ACHN (cell line): ENCODE results near the gene TMEM26.

Experiments
- DNase-seq: peaks from one replicate; pipeline ENCODE4 v3.0.0-alpha.2; 2015
- in situ Hi-C: cut with HindIII; loops from 2 replicates; pipeline ENCODE4 v1.10.0; 2017; ENCODE audit warnings: low sequenced_read_pairs, low pct_ligation_motif_present, low pct_unique_long_range_greater_than_20kb

TMEM26 gene

GRCh38 chr10:61464461-61465170 lies 11.4 kb upstream of the TMEM26 start:
- in situ Hi-C loops, result no loop called here
- no peak for DNase-seq

GRCh38 chr10:61463035-61463909 lies 10.1 kb upstream of the TMEM26 start:
- DNase-seq, result no peak
- in situ Hi-C loops, result no loop called here

- no peak for DNase-seq
- in situ Hi-C loops, result no loop called here
These were observed 7.7 kb upstream of the TMEM26 start for GRCh38 chr10:61460835-61461234.

- no peak for DNase-seq
- in situ Hi-C loops, result no loop called here
These were observed 4.8 kb upstream of the TMEM26 start for GRCh38 chr10:61458031-61458430.

- in situ Hi-C loops, result no loop called here
- DNase-seq, result no peak
These were observed 3.1 kb upstream of the TMEM26 start for GRCh38 chr10:61456095-61456789.

- DNase-seq, result no peak
- in situ Hi-C loops, result no loop called here
These were observed 2.5 kb upstream of the TMEM26 start for GRCh38 chr10:61455656-61456055.

- DNase-seq, result no peak
- in situ Hi-C loops, result no loop called here
These were observed 1.4 kb upstream of the TMEM26 start for GRCh38 chr10:61454541-61454940.

GRCh38 chr10:61452151-61452651 lies 980 bp downstream of the TMEM26 start:
- in situ Hi-C loops, result no loop called here
- no peak for DNase-seq

GRCh38 chr10:61451357-61451756 lies 1.8 kb downstream of the TMEM26 start:
- in situ Hi-C loops, result no loop called here
- DNase-seq, result no peak

- no peak for DNase-seq
- in situ Hi-C loops, result no loop called here
These were observed 4.2 kb downstream of the TMEM26 start for GRCh38 chr10:61448841-61449600.

GRCh38 chr10:61448091-61448490 lies 5.1 kb downstream of the TMEM26 start:
- no peak for DNase-seq
- in situ Hi-C loops, result no loop called here

GRCh38 chr10:61439058-61439609 lies 14.0 kb downstream of the TMEM26 start:
- in situ Hi-C loops, result no loop called here
- DNase-seq, result no peak

- in situ Hi-C loops, result no loop called here
- no peak for DNase-seq
These were observed 14.8 kb downstream of the TMEM26 start for GRCh38 chr10:61438141-61438988.

GRCh38 chr10:61423178-61423577 lies 30.0 kb downstream of the TMEM26 start:
- in situ Hi-C loops, result no loop called here
- DNase-seq, result no peak

- no peak for DNase-seq
- in situ Hi-C loops, result no loop called here
These were observed 35.5 kb downstream of the TMEM26 start for GRCh38 chr10:61417661-61418060.

- in situ Hi-C loops, result no loop called here
- no peak for DNase-seq
These were observed 37.4 kb downstream of the TMEM26 start for GRCh38 chr10:61415824-61416223.

- in situ Hi-C loops, result no loop called here
- DNase-seq, result no peak
These were observed 41.5 kb downstream of the TMEM26 start for GRCh38 chr10:61411706-61412105.
